H1 (cell line): ENCODE measurements around the gene PPP2R2B. TPM values are rescaled to one million over a fixed set of nuclear protein-coding genes. Genes with fewer than 3 reads are reported as not detected.

Source experiments
- ATF3 ChIP-seq: IDR thresholded peaks from 2 replicates; pipeline ENCODE4 v1.6.1; 2011; ENCODE audit warnings: low read depth, mild to moderate bottlenecking, low read length; ENCODE audit not compliant: insufficient read depth
- CTCF ChIP-seq, 3 experiments: IDR thresholded peaks; 1 replicate in 2 of 3; 2 replicates in 1 of 3; pipeline versions ENCODE4 v1.5.1 to v1.6.1; 2011; ENCODE audit warnings: low read length in 3 of 3, mild to moderate bottlenecking in 3 of 3, inconsistent platforms in 2 of 3, low read depth in 1 of 3, moderate library complexity in 1 of 3; ENCODE audit not compliant: insufficient read depth in 1 of 3; ENCODE audit errors: control extremely low read depth in 1 of 3
- POU5F1 ChIP-seq: IDR thresholded peaks from 2 replicates; pipeline ENCODE4 v1.6.1; 2011; ENCODE audit warnings: low read depth, mild to moderate bottlenecking, low read length, moderate library complexity
- RBBP5 ChIP-seq: IDR thresholded peaks from 2 replicates; pipeline ENCODE4 v1.7.1; 2012; ENCODE audit warnings: low read depth, mild to moderate bottlenecking, inconsistent platforms, low read length, moderate library complexity, borderline replicate concordance
- polyA plus RNA-seq, 7 experiments: library from polyadenylated mRNA; depleted of rRNA in 3 of 7; stranded (reverse) in 5 of 7; unstranded in 2 of 7; fragments of >200 nt in 5 of 7; fragments of 200-250 nt in 2 of 7; gene quantifications; 1 replicate in 5 of 7; 2 replicates in 1 of 7; 4 replicates in 1 of 7; pipeline versions ENCODE4 v1.2.1 to v1.2.3, GENCODE V29; 2011 to 2013; ENCODE audit warnings: missing spikeins in 2 of 7, mixed read lengths in 2 of 7
- total RNA-seq: library from RNA; stranded (reverse); fragmentation: NEBNext Ultra II Directional; extraction: Animal tissue kit (Norgen Biotek cat#: 25700); gene quantifications from 2 replicates; pipeline ENCODE4 v1.2.1, GENCODE V29; 2021

The PPP2R2B gene
- total and polyA plus RNA-seq, 2 of the 8 experiments (the other 6 are each of a cell fraction or from before 2014, with no cell fraction given): 21.1 to 37.1 TPM

- no peak for TF ChIP-seq POU5F1
- TF ChIP-seq ATF3: no peak
- TF ChIP-seq RBBP5: no peak
- TF ChIP-seq CTCF (IDR thresholded peaks at IDR 0.05; ENCODE audit: control extremely low read depth in 1 of 3, insufficient read depth in 1 of 3, low read depth in 1 of 3, low read length in 3 of 3): no peak
These were observed 79.3 kb downstream of the PPP2R2B start (continued) for GRCh38 chr5:146799231-146799630.
